Measurements from ENCODE around the gene CDK14.

DNA sequence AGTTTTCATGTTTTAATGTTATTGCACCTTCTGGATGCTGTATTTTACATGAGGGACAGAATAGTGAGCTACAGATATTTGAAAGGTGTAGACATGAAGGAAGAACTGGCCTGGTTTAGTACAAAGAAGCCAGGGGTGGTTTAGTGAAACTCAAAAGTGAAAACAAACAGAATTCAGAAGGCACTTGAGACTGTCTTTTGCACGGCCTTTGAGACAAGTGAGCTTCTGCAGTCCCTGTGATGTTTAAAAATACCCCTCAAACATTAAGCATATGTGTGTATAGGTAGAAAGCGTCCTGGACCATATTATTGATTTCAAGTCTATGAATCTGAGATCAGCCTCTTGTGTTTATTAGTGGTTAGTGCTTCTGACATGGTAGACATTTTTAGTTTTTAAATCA is 118.9 kb downstream of the CDK14 start:
- TF ChIP-seq, protein P1, sequence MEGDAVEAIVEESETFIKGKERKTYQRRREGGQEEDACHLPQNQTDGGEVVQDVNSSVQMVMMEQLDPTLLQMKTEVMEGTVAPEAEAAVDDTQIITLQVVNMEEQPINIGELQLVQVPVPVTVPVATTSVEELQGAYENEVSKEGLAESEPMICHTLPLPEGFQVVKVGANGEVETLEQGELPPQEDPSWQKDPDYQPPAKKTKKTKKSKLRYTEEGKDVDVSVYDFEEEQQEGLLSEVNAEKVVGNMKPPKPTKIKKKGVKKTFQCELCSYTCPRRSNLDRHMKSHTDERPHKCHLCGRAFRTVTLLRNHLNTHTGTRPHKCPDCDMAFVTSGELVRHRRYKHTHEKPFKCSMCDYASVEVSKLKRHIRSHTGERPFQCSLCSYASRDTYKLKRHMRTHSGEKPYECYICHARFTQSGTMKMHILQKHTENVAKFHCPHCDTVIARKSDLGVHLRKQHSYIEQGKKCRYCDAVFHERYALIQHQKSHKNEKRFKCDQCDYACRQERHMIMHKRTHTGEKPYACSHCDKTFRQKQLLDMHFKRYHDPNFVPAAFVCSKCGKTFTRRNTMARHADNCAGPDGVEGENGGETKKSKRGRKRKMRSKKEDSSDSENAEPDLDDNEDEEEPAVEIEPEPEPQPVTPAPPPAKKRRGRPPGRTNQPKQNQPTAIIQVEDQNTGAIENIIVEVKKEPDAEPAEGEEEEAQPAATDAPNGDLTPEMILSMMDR (IDR thresholded peaks at IDR 0.05; ENCODE audit: low read depth, low read length), result no peak
- no peak for TF ChIP-seq EZH2phosphoT487 (IDR thresholded peaks at IDR 0.05; ENCODE audit: low read depth)

Measured in OCI-LY3 (cell line).